HG02678 (cell line): Measurements from ENCODE around the gene TEX2.

ENCODE experiments used
- ATAC-seq: cut with Tn5 transposase; IDR thresholded peaks from one replicate; pipeline ENCODE4 v1.9.1; 2021; ENCODE audit warnings: mild to moderate bottlenecking, moderate library complexity; ENCODE audit not compliant: unreplicated experiment

Gene TEX2

GRCh38 chr17:64165347-64165746, 97.7 kb downstream of the TEX2 start:
- no peak for ATAC-seq

- ATAC-seq, result no peak
Measured at GRCh38 chr17:64164596-64165285, 98.3 kb downstream of the TEX2 start.

GRCh38 chr17:64163468-64163867, 99.6 kb downstream of the TEX2 start:
- ATAC-seq, result no peak

- ATAC-seq, result no peak
Measured at GRCh38 chr17:64162554-64162953, 100.5 kb downstream of the TEX2 start.

- ATAC-seq, result no peak
Measured at GRCh38 chr17:64161380-64162176, 101.5 kb downstream of the TEX2 start.

- no peak for ATAC-seq
Measured at GRCh38 chr17:64160378-64160777, 102.7 kb downstream of the TEX2 start.

- no peak for ATAC-seq
Measured at GRCh38 chr17:64158831-64159590, 104.0 kb downstream of the TEX2 start.

- ATAC-seq, result no peak
Measured at GRCh38 chr17:64158406-64158805, 104.7 kb downstream of the TEX2 start.

GRCh38 chr17:64157669-64158180, 105.3 kb downstream of the TEX2 start:
- ATAC-seq, result no peak

GRCh38 chr17:64156670-64157069, 106.4 kb downstream of the TEX2 start:
- no peak for ATAC-seq

- ATAC-seq, result no peak
Measured at GRCh38 chr17:64155751-64156544, 107.1 kb downstream of the TEX2 start.

- ATAC-seq, result no peak
Measured at GRCh38 chr17:64155129-64155528, 107.9 kb downstream of the TEX2 start.

GRCh38 chr17:64154717-64155116, 108.3 kb downstream of the TEX2 start:
- no peak for ATAC-seq

GRCh38 chr17:64154313-64154695, 108.8 kb downstream of the TEX2 start:
- no peak for ATAC-seq

GRCh38 chr17:64153565-64154312, 109.3 kb downstream of the TEX2 start:
- ATAC-seq, result no peak

GRCh38 chr17:64152428-64153125, 110.5 kb downstream of the TEX2 start:
- no peak for ATAC-seq

- ATAC-seq, result no peak
Measured at GRCh38 chr17:64151016-64151368, 112.1 kb downstream of the TEX2 start.

GRCh38 chr17:64150237-64151015, 112.6 kb downstream of the TEX2 start:
- ATAC-seq, result no peak

GRCh38 chr17:64149196-64149595, 113.9 kb downstream of the TEX2 start:
- no peak for ATAC-seq
